Suprapubic skin (tissue), 4 donors: ENCODE data around the gene DNAAF1.

Experiments
- EP300 ChIP-seq: sonication (generic); formaldehyde crosslinking; IDR thresholded peaks from one replicate; pipeline ENCODE4 v1.6.1; 2017; ENCODE audit warnings: antibody characterized with exemption
- POLR2A ChIP-seq, 2 donors: fragments of 450-650 bp; IDR thresholded peaks; one replicate each; pipeline ENCODE4 v1.6.1; 2017; ENCODE audit warnings: antibody characterized with exemption in 2 of 2, mild to moderate bottlenecking in 2 of 2, moderate library complexity in 2 of 2
- POLR2AphosphoS5 ChIP-seq, 3 donors: sonication (generic); formaldehyde crosslinking; IDR thresholded peaks; one replicate each; pipeline ENCODE4 v1.6.1; 2017; ENCODE audit warnings: antibody characterized with exemption in 3 of 3
- TF ChIP-seq, protein P1 (sequence below), 2 donors: fragments of 200-600 bp in 1 of 2; fragments of 450-650 bp in 1 of 2; sonication (generic) in 1 of 2; IDR thresholded peaks; one replicate each; pipeline ENCODE4 v1.5.1; 2016 to 2019; ENCODE audit warnings: antibody characterized with exemption in 2 of 2, mild to moderate bottlenecking in 1 of 2, moderate library complexity in 1 of 2

DNA sequence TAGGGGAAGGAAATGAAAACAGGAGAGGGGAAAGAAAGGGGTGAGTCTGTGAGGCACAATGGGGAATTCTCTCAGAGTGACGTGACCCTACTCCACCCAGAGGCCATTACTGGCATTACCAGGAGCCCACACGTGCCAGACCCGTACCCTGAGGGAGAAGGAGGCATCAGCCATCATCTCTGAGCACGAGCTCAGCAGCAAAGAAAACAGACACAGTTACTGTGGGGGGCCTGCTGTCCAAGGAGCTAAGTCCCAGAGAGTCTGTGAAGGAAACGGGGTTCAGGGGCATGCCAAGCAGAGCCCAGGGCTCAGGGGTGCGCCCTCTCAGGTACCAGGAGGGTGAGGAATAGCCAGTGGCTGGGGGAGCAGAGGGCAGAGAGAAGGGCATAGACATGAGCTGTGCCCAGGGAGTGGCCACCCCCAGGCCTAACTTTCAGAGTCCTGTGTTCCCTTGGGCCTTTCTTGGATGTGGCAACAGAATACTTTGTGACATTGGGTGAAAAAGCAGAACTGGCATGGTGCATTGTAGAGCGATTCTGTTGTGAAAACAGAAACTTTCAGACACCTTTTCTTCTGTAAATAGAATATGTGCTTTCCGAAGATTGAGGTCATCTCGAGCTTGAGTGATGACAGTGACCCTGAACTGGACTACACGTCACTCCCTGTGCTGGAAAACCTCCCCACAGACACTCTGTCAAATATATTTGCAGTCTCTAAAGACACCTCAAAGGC lies 30.4 kb downstream of the DNAAF1 start:
- no peak for TF ChIP-seq POLR2A (IDR thresholded peaks at IDR 0.05)
- TF ChIP-seq, protein P1, sequence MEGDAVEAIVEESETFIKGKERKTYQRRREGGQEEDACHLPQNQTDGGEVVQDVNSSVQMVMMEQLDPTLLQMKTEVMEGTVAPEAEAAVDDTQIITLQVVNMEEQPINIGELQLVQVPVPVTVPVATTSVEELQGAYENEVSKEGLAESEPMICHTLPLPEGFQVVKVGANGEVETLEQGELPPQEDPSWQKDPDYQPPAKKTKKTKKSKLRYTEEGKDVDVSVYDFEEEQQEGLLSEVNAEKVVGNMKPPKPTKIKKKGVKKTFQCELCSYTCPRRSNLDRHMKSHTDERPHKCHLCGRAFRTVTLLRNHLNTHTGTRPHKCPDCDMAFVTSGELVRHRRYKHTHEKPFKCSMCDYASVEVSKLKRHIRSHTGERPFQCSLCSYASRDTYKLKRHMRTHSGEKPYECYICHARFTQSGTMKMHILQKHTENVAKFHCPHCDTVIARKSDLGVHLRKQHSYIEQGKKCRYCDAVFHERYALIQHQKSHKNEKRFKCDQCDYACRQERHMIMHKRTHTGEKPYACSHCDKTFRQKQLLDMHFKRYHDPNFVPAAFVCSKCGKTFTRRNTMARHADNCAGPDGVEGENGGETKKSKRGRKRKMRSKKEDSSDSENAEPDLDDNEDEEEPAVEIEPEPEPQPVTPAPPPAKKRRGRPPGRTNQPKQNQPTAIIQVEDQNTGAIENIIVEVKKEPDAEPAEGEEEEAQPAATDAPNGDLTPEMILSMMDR (IDR thresholded peaks at IDR 0.05) = peak; percentile 69 to 84
- TF ChIP-seq EP300 = no peak
- no peak for TF ChIP-seq POLR2AphosphoS5 (IDR thresholded peaks at IDR 0.05)
